ENCODE data around the gene GP1BA.

The GP1BA gene

GRCh38 chr17:4931963-4932362 is at the start of gene GP1BA:
Gene GP1BA, plus strand, starts transcription at chr17:4932277. Its CDS starts 328 bp downstream, at chr17:4932605.
- no peak for DNase-seq (ENCODE audit: low read depth)

DNA sequence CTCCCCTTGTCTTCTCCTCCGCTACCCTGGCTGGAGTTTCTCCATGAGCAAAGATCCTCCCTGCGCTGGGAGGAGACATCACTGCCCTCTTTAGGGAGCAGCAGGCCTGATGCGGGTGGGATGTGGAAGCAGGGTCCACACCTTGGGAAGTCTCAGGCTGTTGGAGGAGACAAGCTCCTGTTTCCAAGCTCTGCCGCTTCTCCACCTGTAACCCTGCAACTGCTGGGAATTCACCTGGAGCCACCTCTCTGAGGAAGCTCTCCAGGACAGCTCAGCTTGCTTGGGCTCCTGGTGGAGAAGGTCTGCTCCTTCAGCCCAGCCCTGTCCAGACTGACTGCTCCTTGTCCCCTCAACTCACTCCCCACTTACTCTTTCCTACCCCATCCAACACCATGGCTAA is 47.6 kb upstream of the GP1BA start:
- no peak for DNase-seq (ENCODE audit: low read depth)

- DNase-seq (ENCODE audit: low read depth), result no peak
Measured at GRCh38 chr17:4886830-4887229, 45.2 kb upstream of the GP1BA start.

DNA sequence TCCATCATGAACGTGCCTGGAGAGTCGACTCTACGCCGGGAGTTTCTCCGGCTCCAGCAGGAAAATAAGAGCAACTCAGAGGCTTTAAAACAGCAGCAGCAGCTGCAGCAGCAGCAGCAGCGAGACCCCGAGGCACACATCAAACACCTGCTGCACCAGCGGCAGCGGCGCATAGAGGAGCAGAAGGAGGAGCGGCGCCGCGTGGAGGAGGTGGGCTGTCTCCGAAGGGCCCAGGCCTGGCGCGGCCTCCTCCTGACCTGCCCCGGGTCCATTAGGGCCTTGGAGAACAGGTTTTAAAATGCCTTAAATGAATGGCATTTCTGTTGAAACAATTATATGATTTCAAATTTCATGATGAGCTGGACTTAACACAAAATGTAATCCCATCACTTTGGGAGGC is 44.5 kb upstream of the GP1BA start:
- no peak for DNase-seq (ENCODE audit: low read depth)

- DNase-seq (ENCODE audit: low read depth), result no peak
Measured at GRCh38 chr17:4891411-4892410, 40.4 kb upstream of the GP1BA start.

DNA sequence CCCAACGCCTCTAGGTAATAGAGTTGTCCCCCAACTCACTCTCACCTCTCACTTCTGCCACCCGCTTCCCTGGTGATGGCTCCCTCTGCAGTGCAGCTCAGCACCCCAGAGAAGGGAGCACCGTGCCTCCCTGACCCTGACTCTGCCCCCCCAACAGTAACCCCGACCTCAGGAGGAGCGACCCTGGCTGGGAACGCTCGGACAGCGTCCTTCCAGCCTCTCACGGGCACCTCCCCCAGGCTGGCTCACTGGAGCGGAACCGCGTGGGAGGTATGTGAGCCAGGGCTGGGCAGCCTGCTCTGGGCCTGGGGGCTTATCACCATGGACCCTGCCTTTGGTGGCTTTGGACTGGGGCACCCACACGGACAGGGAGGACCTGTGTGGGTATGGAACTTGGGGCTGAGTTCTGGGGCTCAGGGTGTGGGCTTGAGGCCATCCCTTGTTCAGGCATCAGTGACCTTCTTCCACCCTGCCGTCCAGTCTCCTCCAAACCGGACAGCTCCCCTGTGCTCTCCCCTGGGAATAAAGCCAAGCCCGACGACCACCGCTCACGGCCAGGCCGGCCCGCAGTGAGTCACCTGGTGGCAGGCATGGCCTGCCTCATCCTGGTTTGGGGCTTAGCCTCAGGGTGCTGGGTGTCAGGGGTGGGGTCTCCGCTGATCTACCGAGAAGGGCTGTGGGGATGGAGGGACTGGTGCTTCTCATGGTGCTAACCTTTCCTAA is 39.4 kb upstream of the GP1BA start:
- no peak for DNase-seq (ENCODE audit: low read depth)

GRCh38 chr17:4893272-4893671 is 38.8 kb upstream of the GP1BA start:
- DNase-seq (ENCODE audit: low read depth), result no peak

DNA sequence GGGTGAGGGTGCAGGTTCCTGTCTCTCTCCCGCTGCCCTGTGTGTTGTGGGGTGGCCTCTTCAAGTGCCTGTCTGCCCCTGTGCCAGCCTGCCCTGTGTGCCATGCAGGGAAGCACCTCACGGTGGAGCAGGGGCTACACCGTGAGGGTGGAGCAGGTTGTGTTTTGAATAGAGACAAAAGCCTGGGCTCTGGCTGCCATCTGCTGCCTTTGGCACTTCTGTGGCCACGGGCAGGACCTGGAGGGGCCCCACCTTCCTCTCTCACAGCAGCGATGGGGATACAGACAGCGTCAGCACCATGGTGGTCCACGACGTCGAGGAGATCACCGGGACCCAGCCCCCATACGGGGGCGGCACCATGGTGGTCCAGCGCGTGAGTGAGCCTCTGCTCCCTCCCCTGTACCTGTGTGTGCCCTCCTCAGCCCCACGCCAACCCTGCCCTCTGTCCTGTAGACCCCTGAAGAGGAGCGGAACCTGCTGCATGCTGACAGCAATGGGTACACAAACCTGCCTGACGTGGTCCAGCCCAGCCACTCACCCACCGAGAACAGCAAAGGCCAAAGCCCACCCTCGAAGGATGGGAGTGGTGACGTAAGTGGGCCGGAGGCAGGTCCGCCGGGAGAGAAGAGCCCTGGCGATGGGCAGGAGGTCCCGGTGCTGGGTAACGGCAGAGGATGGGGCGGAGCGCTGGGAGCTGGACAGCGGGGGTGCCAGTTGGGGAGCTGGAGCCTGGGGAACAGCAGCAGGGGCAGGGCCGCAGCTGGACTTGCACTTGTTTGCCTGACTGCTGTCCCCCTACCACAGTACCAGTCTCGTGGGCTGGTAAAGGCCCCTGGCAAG is 38.1 kb upstream of the GP1BA start:
- no peak for DNase-seq (ENCODE audit: low read depth)

GRCh38 chr17:4895121-4895520 is 37.0 kb upstream of the GP1BA start:
- DNase-seq (ENCODE audit: low read depth), result no peak

- DNase-seq (ENCODE audit: low read depth), result no peak
Measured at GRCh38 chr17:4895657-4896331, 36.3 kb upstream of the GP1BA start.

GRCh38 chr17:4896332-4897197 is 35.5 kb upstream of the GP1BA start:
- DNase-seq (ENCODE audit: low read depth), result no peak

GRCh38 chr17:4897198-4897687 is 34.8 kb upstream of the GP1BA start:
- no peak for DNase-seq (ENCODE audit: low read depth)

DNA sequence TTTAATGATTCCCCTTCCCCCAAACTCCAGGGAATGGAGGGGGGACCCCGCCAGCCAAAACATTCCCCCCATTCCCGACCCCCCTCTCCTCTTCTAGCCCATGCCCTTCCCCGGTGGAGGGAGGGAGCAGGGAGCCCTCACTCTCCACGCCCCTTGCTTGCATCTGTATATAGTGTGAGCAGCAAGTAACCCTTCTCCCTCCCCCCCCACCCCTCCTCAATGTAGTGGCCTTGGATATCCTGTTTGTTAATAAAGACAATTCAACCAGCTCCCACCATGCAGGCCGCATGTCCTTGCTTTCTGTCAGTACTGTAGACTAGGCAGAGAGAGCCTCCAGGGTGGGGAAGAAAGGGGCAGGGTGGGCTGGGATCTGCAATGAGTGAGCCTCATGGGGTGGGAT is 34.3 kb upstream of the GP1BA start:
- no peak for DNase-seq (ENCODE audit: low read depth)

DNA sequence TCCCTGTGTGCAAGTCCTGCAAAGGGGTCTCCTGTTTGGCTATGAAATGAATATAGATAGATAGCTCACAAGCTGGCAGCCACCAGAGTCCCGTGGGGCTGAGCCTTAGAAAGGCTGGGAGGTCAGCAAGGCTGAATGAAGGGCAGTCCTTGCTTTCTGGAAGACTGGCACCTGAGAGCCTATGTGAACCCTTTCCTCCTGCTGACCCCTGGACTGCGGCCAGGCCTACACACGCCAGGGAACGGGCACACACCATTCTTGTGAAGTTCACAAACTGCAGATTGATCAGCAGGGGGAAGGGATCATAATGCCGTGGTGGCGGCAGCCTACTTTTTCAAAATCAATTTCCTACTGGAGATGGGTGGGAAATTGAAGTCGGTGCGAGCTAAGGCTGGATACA is 33.7 kb upstream of the GP1BA start:
- no peak for DNase-seq (ENCODE audit: low read depth)

GRCh38 chr17:4898927-4899326 is 33.1 kb upstream of the GP1BA start:
- no peak for DNase-seq (ENCODE audit: low read depth)

- DNase-seq (ENCODE audit: low read depth), result no peak
Measured at GRCh38 chr17:4899341-4900230, 32.5 kb upstream of the GP1BA start, which contains the start of gene C17orf107. Gene C17orf107, plus strand, starts transcription at chr17:4899536. Its CDS starts 227 bp downstream, at chr17:4899763.

DNA sequence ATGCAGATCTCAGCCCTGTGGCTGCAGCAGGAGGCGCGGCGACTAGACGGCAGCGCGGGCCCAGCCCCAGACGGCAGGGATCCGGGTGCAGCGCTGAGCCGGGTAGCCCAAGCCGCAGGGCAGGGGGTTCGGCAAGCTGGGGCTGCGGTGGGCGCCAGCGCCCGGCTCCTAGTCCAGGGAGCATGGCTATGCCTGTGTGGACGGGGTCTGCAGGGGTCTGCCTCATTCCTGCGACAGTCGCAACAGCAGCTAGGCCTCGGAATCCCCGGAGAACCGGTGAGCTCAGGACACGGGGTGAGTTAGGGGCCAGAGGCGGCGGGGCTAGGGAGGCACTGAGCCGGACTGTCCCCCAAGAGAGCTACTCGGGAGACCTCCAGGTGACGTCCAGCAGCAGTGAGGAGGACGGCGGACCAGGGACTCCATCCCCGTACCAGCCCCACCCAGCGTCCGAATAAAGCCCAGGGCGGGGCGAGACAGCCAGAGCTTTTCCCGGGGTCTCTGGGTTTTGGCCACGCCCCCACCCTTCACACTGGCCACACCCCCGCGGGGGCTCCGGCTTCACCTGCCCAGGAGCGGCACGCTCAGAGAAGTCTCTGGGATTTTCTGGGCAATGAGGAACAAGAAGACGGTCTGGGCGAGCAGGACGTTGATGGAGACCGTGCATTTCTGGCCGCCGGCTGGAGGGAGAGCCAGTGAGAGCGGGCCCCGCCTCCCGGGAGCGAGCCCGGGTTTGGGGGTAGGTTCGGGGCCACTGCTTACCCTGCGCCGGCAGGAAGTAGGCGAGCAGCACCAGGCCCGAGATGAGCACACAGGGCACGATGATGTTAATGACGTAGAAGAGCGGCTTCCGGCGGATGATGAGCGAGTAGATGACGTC is 31.6 kb upstream of the GP1BA start:
- no peak for DNase-seq (ENCODE audit: low read depth)

DNA sequence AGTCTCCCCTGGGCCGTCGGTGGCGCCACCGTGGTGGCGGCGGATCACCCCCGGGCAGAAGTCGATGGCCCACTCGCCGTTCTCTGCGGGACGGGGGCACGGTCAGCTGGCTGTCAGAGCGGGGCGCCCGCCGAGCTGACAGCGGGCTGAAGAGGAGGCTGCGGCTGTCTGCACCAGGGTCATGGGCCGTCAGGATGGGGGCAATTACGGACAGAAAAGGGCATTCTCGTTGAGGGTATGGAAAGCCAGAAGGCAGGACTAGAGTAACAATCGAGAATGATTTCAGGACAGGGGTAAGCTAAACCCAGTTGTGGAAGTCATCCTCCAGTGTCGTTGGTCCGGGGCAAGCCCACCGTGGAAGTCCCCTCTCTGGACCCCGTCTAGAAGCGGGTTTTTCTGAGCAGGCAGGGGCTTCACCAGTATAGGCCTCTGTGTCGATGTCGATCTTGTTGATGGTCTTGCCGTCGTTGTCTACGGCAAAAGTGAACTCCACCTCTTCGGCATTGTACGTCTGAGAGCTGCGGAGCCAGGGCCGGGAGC is 30.9 kb upstream of the GP1BA start:
- no peak for DNase-seq (ENCODE audit: low read depth)

All from GM04504 (cell line).